Activated T-cell treated with anti-CD3 and anti-CD28 coated beads for 24 hours (primary cell): ENCODE data around the gene CHRNB1.

ENCODE experiments used
- DNase-seq: peaks from one replicate; pipeline ENCODE4 v3.0.0-alpha.2; 2020; ENCODE audit warnings: low read depth

The CHRNB1 gene

GRCh38 chr17:7484067-7484918 lies 39.4 kb downstream of the CHRNB1 start, which contains the start of gene POLR2A:
POLR2A (plus strand) TSS chr17:7484366.
- DNase-seq: peak; percentile 97

GRCh38 chr17:7484919-7485377 lies 40.1 kb downstream of the CHRNB1 start:
- DNase-seq: no peak

DNA sequence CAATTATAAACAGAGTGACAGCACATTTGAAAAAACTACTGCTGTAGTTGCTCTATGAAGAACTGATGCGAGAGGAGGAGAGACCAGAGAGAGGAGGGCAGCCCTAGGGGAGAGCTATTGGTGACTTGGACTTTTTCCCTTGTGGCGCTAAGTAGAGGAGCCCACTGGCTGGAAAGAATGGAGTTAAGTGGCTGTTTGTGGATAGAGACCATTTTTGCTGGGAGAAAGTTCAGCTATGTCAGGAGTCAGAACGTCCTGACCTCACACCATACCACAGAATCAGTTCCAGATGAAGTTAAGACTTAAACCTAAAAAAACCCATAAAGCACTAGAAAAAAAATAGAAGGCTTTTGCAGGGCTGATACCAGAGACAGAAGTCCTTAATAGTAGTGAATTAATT lies 41.3 kb downstream of the CHRNB1 start:
- DNase-seq: no peak

DNA sequence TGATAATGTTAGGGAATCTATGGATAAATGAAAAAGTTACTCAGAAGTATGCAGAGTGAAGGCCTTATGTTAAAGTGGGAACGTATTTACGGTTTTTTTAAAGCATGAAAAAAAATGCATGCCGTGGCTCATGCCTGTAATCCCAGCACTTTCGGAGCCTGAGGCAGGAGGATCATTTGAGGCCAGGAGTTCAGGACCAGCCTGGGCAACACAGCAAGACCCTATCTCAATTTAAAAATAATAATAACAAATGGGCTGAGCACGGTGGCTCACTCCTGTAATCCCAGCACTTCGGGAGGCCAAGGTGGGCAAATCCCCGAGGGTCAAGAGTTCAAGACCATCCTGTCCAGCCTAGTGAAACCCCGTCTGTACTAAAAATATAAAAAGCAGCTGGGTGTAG lies 45.3 kb downstream of the CHRNB1 start:
- DNase-seq: no peak

GRCh38 chr17:7491583-7491982 lies 46.7 kb downstream of the CHRNB1 start:
- DNase-seq: no peak

DNA sequence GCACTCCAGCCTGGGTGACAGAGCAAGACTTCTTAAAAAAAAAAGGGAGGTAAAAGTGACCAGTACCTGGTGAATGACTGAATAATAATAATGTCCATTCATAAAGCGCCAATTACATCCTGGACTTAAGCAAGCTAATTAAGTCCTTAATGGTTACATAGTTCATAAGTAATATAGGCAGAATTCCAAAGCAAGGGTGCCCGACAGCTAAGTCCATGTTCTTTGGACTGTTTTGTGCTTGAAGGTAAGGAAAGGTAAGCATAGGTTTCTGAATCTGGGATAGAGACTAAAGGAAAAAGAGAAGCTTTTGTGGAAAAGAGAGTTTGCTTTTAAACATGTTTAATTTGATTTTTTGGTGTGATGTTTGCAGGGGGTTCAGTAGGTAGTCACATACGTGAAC lies 49.1 kb downstream of the CHRNB1 start:
- DNase-seq: no peak

DNA sequence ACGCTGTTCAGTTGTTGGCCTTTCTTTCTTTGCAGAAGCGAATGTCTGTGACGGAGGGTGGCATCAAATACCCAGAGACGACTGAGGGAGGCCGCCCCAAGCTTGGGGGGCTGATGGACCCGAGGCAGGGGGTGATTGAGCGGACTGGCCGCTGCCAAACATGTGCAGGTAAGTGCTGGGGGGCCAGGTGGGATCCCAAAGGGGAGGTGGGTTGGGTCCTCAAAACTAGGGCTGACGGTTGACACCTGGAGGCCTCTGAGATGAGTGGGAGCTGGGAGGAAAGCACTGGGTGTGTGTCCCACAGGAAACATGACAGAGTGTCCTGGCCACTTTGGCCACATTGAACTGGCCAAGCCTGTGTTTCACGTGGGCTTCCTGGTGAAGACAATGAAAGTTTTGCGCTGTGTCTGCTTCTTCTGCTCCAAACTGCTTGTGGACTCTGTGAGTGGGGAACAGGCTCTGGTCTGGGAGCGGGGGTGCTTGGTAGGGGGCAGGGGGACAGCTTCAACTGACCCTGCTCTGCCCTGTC lies 51.1 kb downstream of the CHRNB1 start:
- DNase-seq: no peak

DNA sequence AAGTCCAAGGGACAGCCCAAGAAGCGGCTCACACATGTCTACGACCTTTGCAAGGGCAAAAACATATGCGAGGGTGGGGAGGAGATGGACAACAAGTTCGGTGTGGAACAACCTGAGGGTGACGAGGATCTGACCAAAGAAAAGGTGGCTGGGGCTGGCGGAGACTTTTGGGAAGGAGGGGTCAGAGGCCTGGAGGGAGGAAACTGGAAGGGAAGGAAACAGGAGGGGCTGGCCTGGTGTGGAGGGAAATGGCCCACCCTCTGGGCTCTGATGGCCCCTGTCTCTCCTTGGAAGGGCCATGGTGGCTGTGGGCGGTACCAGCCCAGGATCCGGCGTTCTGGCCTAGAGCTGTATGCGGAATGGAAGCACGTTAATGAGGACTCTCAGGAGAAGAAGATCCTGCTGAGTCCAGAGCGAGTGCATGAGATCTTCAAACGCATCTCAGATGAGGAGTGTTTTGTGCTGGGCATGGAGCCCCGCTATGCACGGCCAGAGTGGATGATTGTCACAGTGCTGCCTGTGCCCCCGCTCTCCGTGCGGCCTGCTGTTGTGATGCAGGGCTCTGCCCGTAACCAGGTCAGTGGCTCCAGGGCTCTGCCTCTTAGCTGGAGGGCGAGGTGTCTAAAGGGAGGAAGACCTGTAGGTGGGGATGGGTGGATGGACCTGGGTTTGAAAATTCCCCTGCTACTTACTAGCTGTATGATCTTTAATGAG lies 51.8 kb downstream of the CHRNB1 start:
- DNase-seq: no peak

- DNase-seq: no peak
Observed at GRCh38 chr17:7497228-7497627, 52.4 kb downstream of the CHRNB1 start.

DNA sequence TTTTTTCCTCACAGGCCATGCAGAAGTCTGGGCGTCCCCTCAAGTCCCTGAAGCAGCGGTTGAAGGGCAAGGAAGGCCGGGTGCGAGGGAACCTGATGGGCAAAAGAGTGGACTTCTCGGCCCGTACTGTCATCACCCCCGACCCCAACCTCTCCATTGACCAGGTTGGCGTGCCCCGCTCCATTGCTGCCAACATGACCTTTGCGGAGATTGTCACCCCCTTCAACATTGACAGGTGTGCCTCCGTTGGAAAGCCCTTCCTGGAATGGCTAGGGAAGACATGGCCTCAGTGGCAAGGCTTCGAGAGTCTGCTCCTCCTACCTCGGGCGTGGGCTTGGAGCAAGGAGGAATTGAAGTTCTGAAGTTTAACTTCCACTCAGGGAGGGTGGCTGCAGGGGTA lies 52.8 kb downstream of the CHRNB1 start:
- no peak for DNase-seq

DNA sequence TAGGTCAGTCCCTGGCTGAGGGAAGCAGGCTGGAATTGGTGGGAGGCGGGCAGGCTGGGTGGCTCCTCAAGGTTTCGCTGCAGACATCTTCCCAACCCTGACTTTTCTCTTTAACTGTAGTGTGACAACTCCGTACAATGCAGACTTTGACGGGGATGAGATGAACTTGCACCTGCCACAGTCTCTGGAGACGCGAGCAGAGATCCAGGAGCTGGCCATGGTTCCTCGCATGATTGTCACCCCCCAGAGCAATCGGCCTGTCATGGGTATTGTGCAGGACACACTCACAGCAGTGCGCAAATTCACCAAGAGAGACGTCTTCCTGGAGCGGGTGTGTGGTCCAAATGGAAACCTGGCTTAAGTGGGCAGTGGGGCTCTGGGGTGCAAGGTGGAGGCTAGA lies 54.3 kb downstream of the CHRNB1 start:
- no peak for DNase-seq

DNA sequence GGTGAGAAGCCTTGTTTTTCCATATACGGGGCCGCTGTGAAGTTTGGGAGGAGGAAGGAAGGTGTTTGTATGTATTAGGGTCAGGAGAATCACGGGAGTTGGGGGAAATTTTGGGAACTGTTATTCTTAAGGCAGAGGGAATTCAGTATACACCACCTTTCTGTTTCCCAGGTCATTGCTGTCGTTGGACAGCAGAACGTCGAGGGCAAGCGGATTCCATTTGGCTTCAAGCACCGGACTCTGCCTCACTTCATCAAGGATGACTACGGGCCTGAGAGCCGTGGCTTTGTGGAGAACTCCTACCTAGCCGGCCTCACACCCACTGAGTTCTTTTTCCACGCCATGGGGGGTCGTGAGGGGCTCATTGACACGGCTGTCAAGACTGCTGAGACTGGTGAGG lies 56.9 kb downstream of the CHRNB1 start:
- no peak for DNase-seq

DNA sequence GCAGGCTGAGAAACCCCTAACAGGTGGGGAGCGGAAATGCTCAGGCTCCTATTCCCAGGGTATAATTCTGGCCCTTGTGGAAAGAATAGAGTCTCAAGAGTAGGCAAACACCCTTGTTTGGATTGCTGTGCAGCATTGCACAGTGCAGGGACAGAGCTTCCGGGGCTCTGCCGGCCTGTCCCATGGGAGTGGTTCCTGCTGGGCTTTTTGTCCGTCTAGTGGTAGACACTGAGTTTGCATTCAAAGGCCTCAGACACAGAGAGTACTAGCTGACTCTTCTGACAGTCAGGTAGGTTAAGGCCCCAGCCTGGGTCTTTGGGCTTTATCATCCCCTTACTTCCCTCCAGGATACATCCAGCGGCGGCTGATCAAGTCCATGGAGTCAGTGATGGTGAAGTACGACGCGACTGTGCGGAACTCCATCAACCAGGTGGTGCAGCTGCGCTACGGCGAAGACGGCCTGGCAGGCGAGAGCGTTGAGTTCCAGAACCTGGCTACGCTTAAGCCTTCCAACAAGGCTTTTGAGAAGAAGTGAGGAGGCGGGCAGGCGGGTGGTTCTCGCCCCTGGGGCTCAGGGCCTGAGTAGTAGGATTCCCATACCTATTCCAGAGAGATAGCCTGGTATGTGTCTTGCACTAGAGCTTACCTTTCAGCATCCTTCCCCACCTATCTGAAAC lies 57.4 kb downstream of the CHRNB1 start:
- DNase-seq: no peak

DNA sequence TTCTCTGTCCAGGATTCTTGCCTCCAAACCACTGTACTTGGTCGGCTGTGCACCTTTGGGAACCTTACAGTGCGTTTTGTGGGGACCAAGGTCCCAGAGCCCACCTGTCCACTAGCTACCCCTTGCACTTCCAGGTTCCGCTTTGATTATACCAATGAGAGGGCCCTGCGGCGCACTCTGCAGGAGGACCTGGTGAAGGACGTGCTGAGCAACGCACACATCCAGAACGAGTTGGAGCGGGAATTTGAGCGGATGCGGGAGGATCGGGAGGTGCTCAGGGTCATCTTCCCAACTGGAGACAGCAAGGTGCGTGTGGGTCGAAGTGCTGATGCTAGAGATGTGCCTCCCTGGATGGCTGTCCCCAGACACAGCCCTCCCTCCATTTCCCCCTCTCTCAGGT lies 58.1 kb downstream of the CHRNB1 start:
- DNase-seq: no peak

- DNase-seq: no peak
Observed at GRCh38 chr17:7503521-7503920, 58.7 kb downstream of the CHRNB1 start.
